Measurements from ENCODE around the gene AGL. TPM values are rescaled to one million over a fixed set of nuclear protein-coding genes. Genes with fewer than 3 reads are reported as not detected.
"Not testable (repeated sequence)": the region's sequence is repeated elsewhere in the genome, so short reads cannot be mapped to it uniquely, and the experiment has no call there.

AGL gene
- total RNA-seq, 1 experiment from 2014 or later, result 12.0 TPM

GRCh38 chr1:99852648-99853047 is 2.5 kb downstream of the AGL start:
- ChIA-PET POLR2A (no interaction called here), CTCF (no interaction called here)
- BruUV-seq (replicated peaks), result no TSS peak
- intact Hi-C loops (cut with micrococcal nuclease; ENCODE audit: unreplicated experiment), result no loop called here
- ATAC-seq (no peak), DNase-seq (ENCODE audit: low read depth, low spot score) (no peak)
- Histone ChIP-seq H3K27me3 (ENCODE audit: control insufficient read depth, insufficient read depth, low read length) (no peaks in the 10 kb centered on the region), H3K27ac (ENCODE audit: low read length) (no peak overlapping the region), H3K36me3 (ENCODE audit: control insufficient read depth, insufficient read depth, low read length) (peaks cover 4% of the 10 kb centered on the region; the same call in 1 of the 2 replicates), H3K9me3 (ENCODE audit: control insufficient read depth, insufficient read depth, low read depth, low read length) (no peaks in the 10 kb centered on the region), H3K4me3 (ENCODE audit: low read depth in 2 of 2, low read length in 2 of 2) (no peak overlapping the region), H3K4me1 (ENCODE audit: control insufficient read depth, insufficient read depth, low read length) (peaks cover 3% of the 10 kb centered on the region; the same call in 1 of the 2 replicates)
- TF ChIP-seq TCF7L2 (IDR thresholded peaks at IDR 0.05; ENCODE audit: low read depth, low read length), result no peak
- no peak for TF ChIP-seq REST (IDR thresholded peaks at IDR 0.05; ENCODE audit: insufficient read depth in 1 of 2, low read depth in 2 of 2, low read length in 1 of 2)
- TF ChIP-seq POLR2AphosphoS5 (IDR thresholded peaks at IDR 0.05; ENCODE audit: low read depth, low read length), result no peak
- no peak for TF ChIP-seq SIN3A (IDR thresholded peaks at IDR 0.05; ENCODE audit: borderline replicate concordance, insufficient read depth, low read depth, low read length)
- TF ChIP-seq CTCF (IDR thresholded peaks at IDR 0.05), result no peak
- in situ Hi-C loops (cut with HindIII; ENCODE audit: low pct_unique_long_range_greater_than_20kb, low sequenced_read_pairs), result no loop called here

- BruUV-seq (replicated peaks), result no TSS peak
- Histone ChIP-seq H3K4me1 (ENCODE audit: control insufficient read depth, insufficient read depth, low read length) (no peaks in the 10 kb centered on the region), H3K4me3 (ENCODE audit: low read depth in 2 of 2, low read length in 2 of 2) (no peak overlapping the region), H3K36me3 (ENCODE audit: control insufficient read depth, insufficient read depth, low read length) (no peaks in the 10 kb centered on the region), H3K27ac (ENCODE audit: low read length) (no peak overlapping the region), H3K9me3 (ENCODE audit: control insufficient read depth, insufficient read depth, low read depth, low read length) (no peaks in the 10 kb centered on the region), H3K27me3 (ENCODE audit: control insufficient read depth, insufficient read depth, low read length) (no peaks in the 10 kb centered on the region)
- DNase-seq (ENCODE audit: low read depth, low spot score) (no peak), ATAC-seq (no peak)
- in situ Hi-C loops (cut with HindIII; ENCODE audit: low pct_unique_long_range_greater_than_20kb, low sequenced_read_pairs), result no loop called here
- CTCF ChIA-PET, result no interaction called here
- no peak for TF ChIP-seq REST (IDR thresholded peaks at IDR 0.05; ENCODE audit: insufficient read depth in 1 of 2, low read depth in 2 of 2, low read length in 1 of 2)
- no peak for TF ChIP-seq SIN3A (IDR thresholded peaks at IDR 0.05; ENCODE audit: borderline replicate concordance, insufficient read depth, low read depth, low read length)
- no peak for TF ChIP-seq CTCF (IDR thresholded peaks at IDR 0.05)
- no peak for TF ChIP-seq POLR2AphosphoS5 (IDR thresholded peaks at IDR 0.05; ENCODE audit: low read depth, low read length)
- no peak for TF ChIP-seq TCF7L2 (IDR thresholded peaks at IDR 0.05; ENCODE audit: low read depth, low read length)
- intact Hi-C loops (cut with micrococcal nuclease; ENCODE audit: unreplicated experiment), result no loop called here
- POLR2A ChIA-PET, result no interaction called here
Measured at GRCh38 chr1:99855914-99856450, 5.8 kb downstream of the AGL start.

- CTCF ChIA-PET; in situ Hi-C loops (cut with HindIII; ENCODE audit: low pct_unique_long_range_greater_than_20kb, low sequenced_read_pairs); H3K36me3 ChIP-seq (ENCODE audit: control insufficient read depth, insufficient read depth, low read length); BruUV-seq (replicated peaks); H3K27me3 ChIP-seq (ENCODE audit: control insufficient read depth, insufficient read depth, low read length); intact Hi-C loops (cut with micrococcal nuclease; ENCODE audit: unreplicated experiment); POLR2A ChIA-PET; ATAC-seq; H3K4me3 ChIP-seq (ENCODE audit: low read depth in 2 of 2, low read length in 2 of 2); H3K27ac ChIP-seq (ENCODE audit: low read length); DNase-seq (ENCODE audit: low read depth, low spot score); H3K4me1 ChIP-seq (ENCODE audit: control insufficient read depth, insufficient read depth, low read length); H3K9me3 ChIP-seq (ENCODE audit: control insufficient read depth, insufficient read depth, low read depth, low read length): not testable (repeated sequence)
Measured at GRCh38 chr1:99857041-99857440, 6.9 kb downstream of the AGL start.

Measured in Panc1 (cell line).